ENCODE measurements around the gene ZC3H10. TPM values are rescaled to one million over a fixed set of nuclear protein-coding genes. Genes with fewer than 3 reads are reported as not detected.

Gene ZC3H10
- total RNA-seq, 4 donors from 2014 or later = 3.2 to 5.1 (median 3.5) TPM

- TF ChIP-seq, protein P1, sequence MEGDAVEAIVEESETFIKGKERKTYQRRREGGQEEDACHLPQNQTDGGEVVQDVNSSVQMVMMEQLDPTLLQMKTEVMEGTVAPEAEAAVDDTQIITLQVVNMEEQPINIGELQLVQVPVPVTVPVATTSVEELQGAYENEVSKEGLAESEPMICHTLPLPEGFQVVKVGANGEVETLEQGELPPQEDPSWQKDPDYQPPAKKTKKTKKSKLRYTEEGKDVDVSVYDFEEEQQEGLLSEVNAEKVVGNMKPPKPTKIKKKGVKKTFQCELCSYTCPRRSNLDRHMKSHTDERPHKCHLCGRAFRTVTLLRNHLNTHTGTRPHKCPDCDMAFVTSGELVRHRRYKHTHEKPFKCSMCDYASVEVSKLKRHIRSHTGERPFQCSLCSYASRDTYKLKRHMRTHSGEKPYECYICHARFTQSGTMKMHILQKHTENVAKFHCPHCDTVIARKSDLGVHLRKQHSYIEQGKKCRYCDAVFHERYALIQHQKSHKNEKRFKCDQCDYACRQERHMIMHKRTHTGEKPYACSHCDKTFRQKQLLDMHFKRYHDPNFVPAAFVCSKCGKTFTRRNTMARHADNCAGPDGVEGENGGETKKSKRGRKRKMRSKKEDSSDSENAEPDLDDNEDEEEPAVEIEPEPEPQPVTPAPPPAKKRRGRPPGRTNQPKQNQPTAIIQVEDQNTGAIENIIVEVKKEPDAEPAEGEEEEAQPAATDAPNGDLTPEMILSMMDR (IDR thresholded peaks at IDR 0.05; ENCODE audit: low read depth) = no peak
Observed at GRCh38 chr12:56153678-56154065, 35.6 kb downstream of the ZC3H10 start.

- TF ChIP-seq, protein P1 (IDR thresholded peaks at IDR 0.05; ENCODE audit: low read depth) = no peak
Observed at GRCh38 chr12:56154246-56154771, 36.2 kb downstream of the ZC3H10 start.

DNA sequence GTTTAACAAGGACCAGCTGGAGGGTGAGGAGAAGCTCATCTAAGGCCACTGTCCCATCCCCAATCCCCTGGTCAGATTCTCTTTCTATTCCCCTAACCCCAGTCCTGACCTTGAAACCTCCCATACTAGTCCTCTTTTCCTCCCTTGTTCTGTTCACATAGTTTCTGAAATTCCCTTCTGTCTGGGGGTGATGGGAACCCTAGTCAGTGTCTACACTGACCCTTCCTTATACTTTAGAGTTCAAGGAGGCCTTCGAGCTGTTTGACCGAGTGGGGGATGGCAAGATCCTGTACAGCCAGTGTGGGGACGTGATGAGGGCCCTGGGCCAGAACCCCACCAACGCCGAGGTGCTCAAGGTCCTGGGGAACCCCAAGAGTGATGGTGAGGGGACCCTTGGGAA, 36.8 kb downstream of the ZC3H10 start:
- TF ChIP-seq, protein P1 (IDR thresholded peaks at IDR 0.05; ENCODE audit: low read depth) = no peak

- TF ChIP-seq, protein P1 (IDR thresholded peaks at IDR 0.05; ENCODE audit: low read depth) = no peak
Observed at GRCh38 chr12:56155256-56155845, 37.3 kb downstream of the ZC3H10 start.

- TF ChIP-seq, protein P1 (IDR thresholded peaks at IDR 0.05; ENCODE audit: low read depth) = no peak
Observed at GRCh38 chr12:56157201-56158028, 39.3 kb downstream of the ZC3H10 start.

DNA sequence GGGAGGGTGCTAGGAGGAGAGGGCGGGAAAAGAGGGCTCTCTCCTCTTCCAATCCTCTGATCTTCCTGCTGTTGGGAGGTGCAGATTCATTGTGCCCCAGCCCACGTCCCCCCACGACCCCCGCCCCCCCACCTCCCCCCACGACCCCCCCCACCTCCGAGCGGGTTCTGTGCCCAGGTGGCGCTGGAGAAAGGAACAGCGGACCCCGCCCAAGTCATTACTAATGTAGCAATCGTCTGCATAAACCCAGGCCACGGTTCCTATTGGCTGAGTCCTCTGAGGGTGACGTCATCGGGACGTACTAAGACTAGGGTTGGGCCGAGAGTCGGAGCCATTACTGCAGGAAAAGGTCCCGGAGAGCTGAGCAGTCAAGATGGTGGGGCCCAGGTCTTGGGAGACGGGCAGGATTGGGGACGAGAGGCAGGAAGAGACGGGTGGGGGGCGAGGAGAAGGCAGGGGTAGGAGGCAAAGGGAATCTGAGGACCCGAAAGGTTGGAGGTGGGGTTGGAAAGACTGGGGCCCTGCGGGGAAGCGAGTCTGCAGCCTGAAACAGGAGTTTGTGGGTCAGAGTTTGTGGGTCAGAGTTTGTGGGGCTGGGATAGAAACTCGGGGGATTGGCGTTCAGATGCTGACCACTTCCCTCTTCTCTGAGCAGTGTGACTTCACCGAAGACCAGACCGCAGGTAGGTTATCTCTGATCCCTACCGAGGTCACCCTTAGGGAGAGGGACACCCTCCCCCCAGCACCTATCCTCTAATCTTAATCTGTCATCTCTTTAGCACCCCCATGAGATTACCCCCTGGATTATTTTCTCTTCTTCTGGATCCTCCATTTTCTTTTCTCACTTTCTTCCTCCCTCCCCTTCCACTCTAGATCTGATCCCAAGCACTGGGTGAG, 40.2 kb downstream of the ZC3H10 start, which contains the start of gene MYL6:
Gene MYL6, plus strand, starts transcription at position 331 of the 897 bp plus-strand sequence. Its CDS starts 43 bp downstream, at position 374.
- TF ChIP-seq, protein P1 (IDR thresholded peaks at IDR 0.05; ENCODE audit: low read depth) = no peak
